ENCODE measurements around the gene C19orf81. TPM values are rescaled to one million over a fixed set of nuclear protein-coding genes. Genes with fewer than 3 reads are reported as not detected.

C19orf81 gene
- total and polyA plus RNA-seq, 2 of the 8 experiments (the other 6 are each of a cell fraction or from before 2014, with no cell fraction given) = 11.7 to 13.0 TPM

DNA sequence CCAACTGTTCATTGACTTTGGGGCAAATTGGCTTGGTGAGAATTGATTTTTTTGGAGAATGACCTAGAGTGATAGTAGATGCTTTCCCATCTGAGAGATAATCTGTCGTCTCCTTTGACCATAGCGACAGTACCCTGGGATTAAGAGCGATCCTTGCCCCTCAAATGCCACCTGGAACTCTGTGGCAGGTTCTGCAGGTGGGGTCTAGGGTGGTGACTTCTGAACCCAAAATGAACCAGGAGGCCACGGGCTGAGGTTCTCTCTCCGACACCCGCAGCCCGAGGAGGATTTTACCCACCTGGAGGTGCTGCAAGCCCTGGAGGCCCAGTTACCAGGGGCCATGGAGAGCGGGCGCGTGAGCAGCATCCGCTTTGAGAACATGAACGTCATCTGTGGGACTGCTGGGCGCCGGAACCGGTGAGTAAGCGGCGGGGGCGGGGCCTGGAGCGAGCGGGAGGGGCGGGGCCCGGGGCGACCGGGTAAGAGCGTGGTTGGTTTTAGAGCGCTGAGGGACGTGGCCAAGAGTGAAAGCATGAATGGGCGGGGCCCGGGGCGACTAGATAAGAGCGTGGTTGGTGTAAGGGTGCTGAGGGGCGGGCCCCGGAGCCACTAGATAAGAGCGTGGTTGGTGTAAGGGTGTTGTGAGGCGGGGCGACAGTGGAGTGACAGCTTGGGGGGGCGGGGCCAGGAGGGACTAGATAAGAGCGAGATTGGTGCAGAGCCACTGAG, 8.6 kb downstream of the C19orf81 start:
- peak overlapping the region; percentile 33 for H2AFZ ChIP-seq (ENCODE audit: low read length)
- H2BK15ac ChIP-seq (ENCODE audit: low read length) = no peak overlapping the region
- no peak overlapping the region for H2BK120ac ChIP-seq (replicated peaks; ENCODE audit: low read depth, low read length)
- ChIA-PET POLR2A (ENCODE audit: partially characterized antibody) (no interaction called here), CTCF (ENCODE audit: partially characterized antibody) (no interaction called here)
- no peak overlapping the region for H3K14ac ChIP-seq (ENCODE audit: insufficient read length)
- H3K9ac ChIP-seq (replicated peaks in 1 of 4; ENCODE audit: extremely low read depth in 1 of 4, low read depth in 3 of 4, low read length in 3 of 4) = peak overlapping the region in 3 of 4 experiments; percentile 75 to 77 (median 77); a peak in 6 of 7 replicates
- H3K23ac ChIP-seq (ENCODE audit: insufficient read length) = no peak overlapping the region
- peak overlapping the region; percentile 80 to 88 (median 84) for H3K4me3 ChIP-seq (ENCODE audit: extremely low read depth in 1 of 4, insufficient read depth in 2 of 4, low read depth in 3 of 4, low read length in 4 of 4)
- peak overlapping the region; percentile 95; the same call in 1 of the 2 replicates for H2BK5ac ChIP-seq (ENCODE audit: low read depth, low read length)
- peak overlapping the region; percentile 81 for H4K8ac ChIP-seq (ENCODE audit: extremely low read depth, insufficient read depth, low read length)
- H4K5ac ChIP-seq (ENCODE audit: insufficient read length, low read depth, low read length) = peak overlapping the region; percentile 23
- H3K18ac ChIP-seq (ENCODE audit: extremely low read depth, low read length) = no peak overlapping the region
- no peaks in the 10 kb centered on the region for H3K9me3 ChIP-seq (ENCODE audit: insufficient read depth in 2 of 2, low read depth in 1 of 2, low read length in 1 of 2)
- peak; percentile 32 for FAIRE-seq
- H3K4me1 ChIP-seq (replicated peaks in 1 of 4; ENCODE audit: control insufficient read depth in 3 of 4, insufficient read depth in 4 of 4, low read length in 3 of 4) = peaks cover 2 to 14% (median 6%) of the 10 kb centered on the region in 4 experiments; a peak in 6 of 7 replicates
- peak; percentile 98 to 99 for DNase-seq (ENCODE audit: low read depth in 1 of 2, low spot score in 2 of 2)
- H2AK5ac ChIP-seq (ENCODE audit: low read depth, low read length) = no peak overlapping the region; the same call in 1 of the 2 replicates
- no peak overlapping the region for H2BK20ac ChIP-seq (ENCODE audit: low read length)
- no peaks in the 10 kb centered on the region for H3K79me2 ChIP-seq (ENCODE audit: control insufficient read depth in 1 of 2, insufficient read depth in 2 of 2, low read length in 2 of 2)
- peak overlapping the region; percentile 96 to 97 for H3K4me2 ChIP-seq (ENCODE audit: insufficient read depth in 1 of 2, low read depth in 2 of 2, low read length in 2 of 2)
- peak overlapping the region; percentile 84 for H3K27ac ChIP-seq (ENCODE audit: low read depth, low read length)
- H4K20me1 ChIP-seq (replicated peaks in 1 of 2; ENCODE audit: control insufficient read depth in 1 of 2, insufficient read depth in 2 of 2, low read length in 2 of 2) = peaks cover 0 to 6% of the 10 kb centered on the region in 2 experiments
- 5% methylated on average over 18 of the region's 38 CpGs; no CpG with 5 or more reads in 1 of the 2 experiments for WGBS, 2 experiments (ENCODE audit: extremely low coverage in 1 of 2, insufficient coverage in 1 of 2, insufficient read length in 1 of 2, insufficient replicate concordance in 2 of 2, low coverage in 1 of 2, low lambda C conversion rate in 2 of 2, missing lambda C conversion rate in 1 of 2)
- H3K4ac ChIP-seq (replicated peaks; ENCODE audit: insufficient read length, low read depth, low read length) = peak overlapping the region; percentile 40
- no peak overlapping the region for H2BK12ac ChIP-seq (ENCODE audit: low read depth, low read length)
- peak overlapping the region; percentile 63 for H3K56ac ChIP-seq (replicated peaks; ENCODE audit: insufficient read length, low read depth, low read length)
- no peaks in the 10 kb centered on the region for H3K79me1 ChIP-seq (ENCODE audit: low read depth, low read length)
- H4K91ac ChIP-seq (replicated peaks; ENCODE audit: insufficient read length, low read length) = no peak overlapping the region
- H3K23me2 ChIP-seq (ENCODE audit: low read depth, low read length) = peaks cover 14% of the 10 kb centered on the region
- H3K36me3 ChIP-seq (ENCODE audit: control insufficient read depth in 2 of 4, insufficient read depth in 4 of 4, low read length in 3 of 4) = no peaks in the 10 kb centered on the region
- H3K27me3 ChIP-seq (replicated peaks in 1 of 4; ENCODE audit: control insufficient read depth in 3 of 4, extremely low read depth in 1 of 4, insufficient read depth in 3 of 4, low read length in 3 of 4) = no peaks in the 10 kb centered on the region; a peak in 2 of 7 replicates
